ENCODE results near the gene KIAA1958. TPM values are rescaled to one million over a fixed set of nuclear protein-coding genes. Genes with fewer than 3 reads are reported as not detected.

Gene KIAA1958
- total and polyA plus RNA-seq, 10 of the 15 experiments (the other 5 are each of a cell fraction or from before 2014, with no cell fraction given), result 0.53 to 8.7 (median 4.0) TPM

- Histone ChIP-seq H3K27ac (ENCODE audit: control insufficient read depth, insufficient read depth) (no peak overlapping the region), H3K4me2 (ENCODE audit: control insufficient read depth, insufficient read depth) (no peak overlapping the region), H4K20me1 (ENCODE audit: control insufficient read depth, insufficient read depth) (no peaks in the 10 kb centered on the region), H3K4me1 (ENCODE audit: control insufficient read depth, insufficient read depth, low read length) (no peaks in the 10 kb centered on the region), H2AFZ (ENCODE audit: control insufficient read depth, low read depth, low read length) (no peak overlapping the region), H3K4me3 (no peak overlapping the region), H3K36me3 (ENCODE audit: control insufficient read depth in 2 of 2, insufficient read depth in 2 of 2, low read length in 1 of 2) (no peaks in the 10 kb centered on the region), H3K9ac (ENCODE audit: control insufficient read depth, insufficient read depth, low read length) (no peak overlapping the region), H3K9me3 (replicated peaks; ENCODE audit: control insufficient read depth, insufficient read depth, low read length) (no peaks in the 10 kb centered on the region), H3K27me3 (replicated peaks in 1 of 2; ENCODE audit: control insufficient read depth in 2 of 2, insufficient read depth in 2 of 2, low read length in 1 of 2) (no peaks in the 10 kb centered on the region), H3K79me2 (ENCODE audit: control insufficient read depth, insufficient read depth, low read length) (no peaks in the 10 kb centered on the region)
- intact Hi-C loops (cut with micrococcal nuclease; ENCODE audit: unreplicated experiment), result no loop called here
- RAD21 ChIA-PET (ENCODE audit: unreplicated experiment), result no interaction called here
- no TSS peak for BruUV-seq (replicated peaks)
- DNase-seq (ENCODE audit: low read depth, low spot score) (no peak), ATAC-seq (no peak), FAIRE-seq (no peak)
- CTCF ChIA-PET, result no interaction called here
- POLR2A ChIA-PET, result no interaction called here
- SMC1A ChIA-PET (ENCODE audit: uncharacterized antibody, unreplicated experiment), result no interaction called here
- WGBS (ENCODE audit: insufficient coverage, insufficient replicate concordance, low lambda C conversion rate, missing lambda C conversion rate), result 53% methylated on average over 3 of the region's 3 CpGs
- in situ Hi-C loops (cut with MboI), result no loop called here
- no peak for TF ChIP-seq ZBTB11 (CRISPR knock-in tag; IDR thresholded peaks at IDR 0.05)
- no peak for TF ChIP-seq PBX3 (IDR thresholded peaks at IDR 0.05; ENCODE audit: insufficient replicate concordance, low read depth, low read length)
- no peak for TF ChIP-seq BMI1 (IDR thresholded peaks at IDR 0.05; ENCODE audit: borderline replicate concordance)
- no peak for TF ChIP-seq ZNF592 (IDR thresholded peaks at IDR 0.05)
- TF ChIP-seq SRF (IDR thresholded peaks at IDR 0.05; ENCODE audit: low read depth in 2 of 2, low read length in 2 of 2), result no peak
- no peak for TF ChIP-seq E2F8 (IDR thresholded peaks at IDR 0.05; ENCODE audit: low read depth, partially characterized antibody)
- TF ChIP-seq NKRF (conservative IDR thresholded peaks at IDR 0.05), result no peak
- TF ChIP-seq CHD2 (IDR thresholded peaks at IDR 0.05; ENCODE audit: borderline replicate concordance, low read depth, low read length), result no peak
- TF ChIP-seq EP300 (IDR thresholded peaks at IDR 0.05; ENCODE audit: borderline replicate concordance in 1 of 2, control insufficient read depth in 1 of 2, low read depth in 2 of 2, low read length in 2 of 2), result no peak
These were observed 47.0 kb downstream of the KIAA1958 start for GRCh38 chr9:112533660-112534059.

All from GM12878 (cell line).